ACC112 (cell line): ENCODE data around the gene MAN1A1.

Experiments
- H2AFZ ChIP-seq: fragments of 200-600 bp; sonication (generic); one replicate; pipeline ENCODE4 v1.6.0; 2017; ENCODE audit warnings: antibody characterized with exemption, low read length; ENCODE audit not compliant: unreplicated experiment
- H3K27ac ChIP-seq: fragments of 200-600 bp; sonication (generic); 2 replicates; pipeline ENCODE4 v1.5.1; 2014; ENCODE audit warnings: low read depth, mild to moderate bottlenecking, antibody characterized with exemption, low read length, moderate library complexity
- H3K27me3 ChIP-seq: fragments of 200-600 bp; sonication (generic); 2 replicates; pipeline ENCODE4 v1.6.1; 2014; ENCODE audit warnings: mild to moderate bottlenecking, antibody characterized with exemption, low read length, moderate library complexity, mixed read lengths; ENCODE audit not compliant: insufficient read depth
- H3K36me3 ChIP-seq: fragments of 200-600 bp; sonication (generic); 2 replicates; pipeline ENCODE4 v1.6.1; 2016; ENCODE audit warnings: mild to moderate bottlenecking, antibody characterized with exemption, low read length, moderate library complexity, mixed read lengths; ENCODE audit not compliant: insufficient read depth
- H3K4me1 ChIP-seq: fragments of 200-600 bp; sonication (generic); one replicate; pipeline ENCODE4 v1.6.1; 2016; ENCODE audit warnings: low read length, mixed read lengths; ENCODE audit not compliant: insufficient read depth, unreplicated experiment, control insufficient read depth
- H3K4me3 ChIP-seq: fragments of 200-600 bp; sonication (generic); 2 replicates; pipeline ENCODE4 v1.5.1; 2014; ENCODE audit warnings: mild to moderate bottlenecking, low read depth, low read length
- H3K79me2 ChIP-seq: fragments of 200-600 bp; sonication (generic); one replicate; pipeline ENCODE4 v1.6.0; 2016; ENCODE audit warnings: low read length; ENCODE audit not compliant: control insufficient read depth, unreplicated experiment, insufficient read depth

Gene MAN1A1

DNA sequence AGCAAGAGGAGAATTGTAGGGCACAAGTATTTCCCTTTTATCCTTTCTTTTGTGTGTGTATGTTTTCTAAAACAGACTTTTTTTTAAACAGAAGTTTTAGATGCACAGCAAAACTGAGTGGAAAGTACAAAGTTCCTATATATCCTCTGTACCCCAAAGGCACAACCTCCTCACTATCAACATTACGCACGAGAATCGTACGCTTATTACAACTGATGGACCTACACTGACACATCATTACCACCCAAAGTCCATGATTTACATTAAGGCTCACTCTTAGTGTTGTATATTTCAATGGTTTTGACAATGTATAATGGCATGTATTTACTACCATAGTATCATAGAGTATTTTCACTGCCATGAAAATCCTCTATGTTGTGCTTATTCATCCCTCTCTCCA lies 32.6 kb downstream of the MAN1A1 start:
- no peak overlapping the region for H2AFZ ChIP-seq
- H3K27ac ChIP-seq = no peak overlapping the region
- H3K4me1 ChIP-seq = no peaks in the 10 kb centered on the region
- no peak overlapping the region for H3K4me3 ChIP-seq
- no peaks in the 10 kb centered on the region for H3K27me3 ChIP-seq
- no peaks in the 10 kb centered on the region for H3K79me2 ChIP-seq
- H3K36me3 ChIP-seq = no peaks in the 10 kb centered on the region

DNA sequence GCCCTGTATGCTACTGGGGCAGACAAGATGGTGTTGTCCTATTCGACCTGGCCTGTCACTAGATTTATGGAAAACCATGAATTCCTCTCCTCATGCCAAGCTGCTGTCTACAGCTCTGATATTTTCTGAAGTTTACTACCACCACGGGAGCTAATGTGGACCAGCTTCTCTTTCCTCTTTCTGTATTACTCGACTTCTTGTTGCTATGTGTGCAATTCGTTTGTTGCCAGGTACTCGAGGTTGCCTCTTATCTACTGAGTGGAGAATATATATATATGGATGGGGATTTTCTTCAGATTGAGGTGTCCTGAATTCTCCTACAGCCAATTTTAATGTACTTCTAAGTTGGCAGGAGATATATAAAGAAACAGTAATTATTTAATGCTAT lies 34.7 kb downstream of the MAN1A1 start:
- H3K27me3 ChIP-seq = no peaks in the 10 kb centered on the region
- H2AFZ ChIP-seq = no peak overlapping the region
- no peak overlapping the region for H3K27ac ChIP-seq
- no peaks in the 10 kb centered on the region for H3K36me3 ChIP-seq
- no peaks in the 10 kb centered on the region for H3K79me2 ChIP-seq
- peaks cover 8% of the 10 kb centered on the region for H3K4me1 ChIP-seq
- no peak overlapping the region for H3K4me3 ChIP-seq

DNA sequence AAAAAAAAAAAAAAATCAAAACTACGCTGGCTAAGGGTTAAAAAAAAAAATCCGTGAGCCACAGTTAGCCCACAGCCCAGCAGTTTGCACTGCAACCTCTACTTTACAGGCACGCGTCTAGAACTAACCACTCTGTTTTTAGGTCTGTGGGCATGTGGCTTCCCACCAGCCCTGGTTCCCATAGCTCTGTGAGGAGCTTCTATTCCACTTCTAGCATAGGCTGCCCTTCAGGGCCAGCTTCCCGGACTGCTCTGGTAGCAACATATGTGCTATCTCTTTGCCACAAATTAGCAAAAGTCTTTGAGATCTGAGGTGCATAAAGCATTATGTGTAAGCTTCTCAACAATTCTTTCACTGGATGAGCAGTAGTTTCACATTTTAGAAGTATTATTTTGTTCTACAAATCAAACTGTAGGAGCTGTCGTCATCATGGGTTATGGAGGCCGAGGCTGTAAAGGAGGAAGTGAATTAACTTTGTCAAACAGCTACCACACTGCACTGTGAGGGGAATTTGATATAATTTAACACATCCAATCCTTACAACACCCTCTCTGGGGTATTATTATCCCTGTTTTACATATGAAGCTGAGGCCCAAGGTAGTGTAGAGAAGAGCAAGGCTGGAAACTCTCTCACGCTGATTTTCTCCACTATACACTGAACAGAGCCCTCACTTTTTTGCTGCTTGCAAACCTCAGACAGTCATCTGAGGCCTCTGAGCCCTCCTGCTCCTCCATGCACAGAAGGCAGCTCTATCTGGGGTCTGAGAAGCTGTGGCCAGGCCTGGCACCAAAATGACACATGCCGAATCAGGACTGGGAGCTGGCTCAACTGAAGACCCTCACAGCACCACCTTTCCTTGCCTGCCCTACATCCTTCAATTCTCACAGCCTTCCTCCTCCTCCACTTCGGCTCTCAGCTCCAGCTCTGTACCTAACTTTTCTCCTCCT lies 35.4 kb downstream of the MAN1A1 start:
- Histone ChIP-seq H3K4me3 (no peak overlapping the region), H3K4me1 (peaks cover 9% of the 10 kb centered on the region), H2AFZ (no peak overlapping the region)

DNA sequence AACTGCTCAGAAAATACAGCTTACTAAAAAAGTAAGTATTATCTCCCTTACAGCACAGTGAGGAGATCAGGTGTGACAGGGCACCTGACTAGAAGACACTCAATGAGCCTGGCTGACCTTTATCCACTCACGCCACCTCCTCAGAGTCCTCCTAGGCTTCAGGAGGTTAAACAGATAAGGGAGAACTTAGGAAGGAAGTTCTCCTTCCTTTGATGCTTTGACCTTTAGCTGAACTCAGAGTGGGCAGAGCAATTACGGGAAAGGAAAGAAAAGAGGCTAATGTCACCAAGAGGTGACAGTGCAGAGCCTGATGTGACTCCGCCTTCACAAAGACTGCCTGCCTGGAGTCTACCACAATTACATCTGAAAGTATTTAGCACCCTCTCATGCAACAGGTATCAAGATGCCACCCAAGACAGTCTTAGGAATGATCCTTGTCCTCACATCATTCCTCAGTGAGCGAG lies 36.7 kb downstream of the MAN1A1 start:
- Histone ChIP-seq H3K27me3 (no peaks in the 10 kb centered on the region), H3K36me3 (no peaks in the 10 kb centered on the region), H3K4me3 (no peak overlapping the region), H3K4me1 (peaks cover 22% of the 10 kb centered on the region), H2AFZ (no peak overlapping the region), H3K79me2 (no peaks in the 10 kb centered on the region), H3K27ac (no peak overlapping the region)

More for the DNA sequence above, 35.4 kb downstream of the MAN1A1 start:
- Histone ChIP-seq H3K79me2 (no peaks in the 10 kb centered on the region), H3K27ac (no peak overlapping the region), H3K36me3 (no peaks in the 10 kb centered on the region), H3K27me3 (no peaks in the 10 kb centered on the region)

DNA sequence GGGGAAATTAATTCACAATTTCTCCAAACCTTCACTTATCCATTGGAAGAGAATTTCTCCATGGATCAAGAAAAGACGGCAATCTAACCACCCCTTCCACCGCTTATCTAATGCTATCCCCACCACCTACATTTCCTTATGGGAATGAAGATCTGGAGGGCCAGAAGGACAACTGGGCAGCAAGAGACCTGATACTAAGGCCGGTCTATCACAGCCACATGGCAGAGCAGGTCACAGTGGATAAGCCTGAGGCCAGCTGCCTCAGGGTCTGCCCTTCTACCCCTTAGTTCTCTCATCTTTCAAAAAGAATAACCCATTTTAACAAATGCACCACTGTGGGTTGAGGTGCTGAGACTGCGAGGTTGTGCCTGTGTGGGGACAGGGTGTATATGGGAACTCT lies 37.1 kb downstream of the MAN1A1 start:
- Histone ChIP-seq H3K79me2 (no peaks in the 10 kb centered on the region), H3K4me3 (no peak overlapping the region), H3K36me3 (no peaks in the 10 kb centered on the region), H3K27me3 (no peaks in the 10 kb centered on the region), H2AFZ (no peak overlapping the region), H3K27ac (no peak overlapping the region), H3K4me1 (peaks cover 27% of the 10 kb centered on the region)

- Histone ChIP-seq H3K36me3 (0 out of 2 replicates have a peak, but pooled peaks cover 1% of the 10 kb centered on the region), H3K79me2 (no peaks in the 10 kb centered on the region), H3K27ac (no peak overlapping the region), H2AFZ (no peak overlapping the region), H3K4me1 (peaks cover 28% of the 10 kb centered on the region), H3K27me3 (no peaks in the 10 kb centered on the region), H3K4me3 (no peak overlapping the region)
These were observed 37.9 kb downstream of the MAN1A1 start for GRCh38 chr6:119311514-119312142.

DNA sequence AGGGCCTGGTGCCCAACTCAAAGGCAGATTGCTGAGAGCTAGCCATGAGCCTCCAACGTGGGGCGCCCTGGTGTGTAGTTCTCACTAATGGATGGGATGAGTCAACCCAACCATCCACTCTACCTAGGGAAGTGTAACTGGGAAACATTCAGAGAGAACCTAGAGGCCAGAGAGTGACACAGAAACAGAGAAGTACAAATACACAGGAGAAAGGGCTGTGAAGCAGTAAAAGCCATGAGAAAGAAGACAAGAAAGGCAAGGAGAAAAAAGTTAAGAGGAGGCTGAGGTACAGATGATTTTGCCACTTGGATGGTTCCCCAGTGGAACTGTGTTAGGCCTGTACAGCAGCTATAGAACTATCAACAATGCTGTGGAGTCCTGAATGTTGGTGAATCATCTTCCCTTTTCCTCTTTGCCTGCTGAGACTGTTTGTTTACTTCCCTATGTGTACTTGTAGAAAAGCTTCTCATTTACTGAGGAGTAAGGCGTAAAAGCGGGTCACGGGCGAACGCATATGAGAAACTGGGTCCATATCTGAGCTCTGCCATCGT lies 39.0 kb downstream of the MAN1A1 start:
- H2AFZ ChIP-seq = no peak overlapping the region
- peaks cover 28% of the 10 kb centered on the region for H3K4me1 ChIP-seq
- no peaks in the 10 kb centered on the region for H3K79me2 ChIP-seq
- H3K4me3 ChIP-seq = no peak overlapping the region
- peaks cover 11% of the 10 kb centered on the region; the same call in 1 of the 2 replicates for H3K36me3 ChIP-seq
- no peaks in the 10 kb centered on the region for H3K27me3 ChIP-seq
- H3K27ac ChIP-seq = no peak overlapping the region

- Histone ChIP-seq H2AFZ (no peak overlapping the region), H3K27ac (peak overlapping the region; percentile 83), H3K4me3 (no peak overlapping the region), H3K4me1 (peaks cover 28% of the 10 kb centered on the region), H3K27me3 (no peaks in the 10 kb centered on the region), H3K36me3 (peaks cover 13% of the 10 kb centered on the region; the same call in 1 of the 2 replicates), H3K79me2 (no peaks in the 10 kb centered on the region)
These were observed 40.4 kb downstream of the MAN1A1 start for GRCh38 chr6:119308991-119309657.

DNA sequence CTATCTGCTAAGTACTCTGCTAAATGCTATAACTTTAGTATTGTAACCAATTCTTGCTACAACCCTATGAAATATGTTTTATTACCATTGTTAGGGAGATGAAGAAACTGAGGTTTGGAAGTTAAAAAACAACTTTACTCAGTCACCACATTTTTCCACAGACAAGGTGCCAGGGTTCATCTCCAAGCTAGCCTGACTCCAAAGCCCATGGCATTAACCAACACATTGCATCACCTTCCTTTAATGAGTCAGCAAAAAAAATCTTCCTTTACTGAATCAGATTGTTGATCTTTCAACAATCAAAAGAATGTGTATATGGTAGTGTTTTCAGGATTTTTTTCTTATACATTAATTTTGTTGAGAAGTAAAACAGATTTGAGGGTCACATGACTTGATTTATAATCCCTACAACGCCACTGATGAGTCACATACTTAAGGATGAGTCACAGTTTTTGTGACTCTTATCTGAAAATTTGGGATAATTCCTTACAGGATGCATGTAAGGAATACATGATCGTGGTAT lies 41.5 kb downstream of the MAN1A1 start:
- H3K4me3 ChIP-seq = peak overlapping the region; percentile 47; the same call in 1 of the 2 replicates
- no peaks in the 10 kb centered on the region for H3K27me3 ChIP-seq
- no peaks in the 10 kb centered on the region for H3K79me2 ChIP-seq
- peaks cover 28% of the 10 kb centered on the region for H3K4me1 ChIP-seq
- no peak overlapping the region for H2AFZ ChIP-seq
- peak overlapping the region; percentile 83 for H3K27ac ChIP-seq
- peaks cover 13% of the 10 kb centered on the region; the same call in 1 of the 2 replicates for H3K36me3 ChIP-seq

DNA sequence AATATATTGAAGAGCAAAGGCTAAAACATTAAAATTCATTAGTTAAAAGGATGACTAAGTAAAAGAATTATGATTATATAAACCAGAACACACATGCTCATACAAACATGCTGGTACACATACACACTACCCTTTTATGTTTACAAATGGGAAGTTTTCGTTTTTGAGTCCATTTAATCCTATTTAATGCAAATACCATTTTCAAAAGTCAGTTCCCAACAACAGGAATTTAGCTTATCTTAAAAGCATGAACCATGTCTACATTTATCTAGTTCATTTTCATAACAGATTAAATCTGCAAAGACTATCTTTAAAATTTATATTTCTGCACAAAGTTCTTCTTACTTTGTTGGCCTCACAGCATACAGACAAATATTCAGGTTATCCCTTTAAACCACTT lies 42.5 kb downstream of the MAN1A1 start:
- no peak overlapping the region for H2AFZ ChIP-seq
- no peak overlapping the region for H3K27ac ChIP-seq
- H3K79me2 ChIP-seq = no peaks in the 10 kb centered on the region
- H3K27me3 ChIP-seq = no peaks in the 10 kb centered on the region
- peaks cover 13% of the 10 kb centered on the region; the same call in 1 of the 2 replicates for H3K36me3 ChIP-seq
- H3K4me1 ChIP-seq = peaks cover 28% of the 10 kb centered on the region
- H3K4me3 ChIP-seq = no peak overlapping the region
